NB4 (cell line): ENCODE measurements around the gene FGF14.

Experiments used
- DNase-seq: peaks from one replicate; pipeline ENCODE4 v3.0.0; 2010; ENCODE audit warnings: low read depth
- H3K4me3 ChIP-seq: one replicate; pipeline ENCODE4 v1.5.1; 2011; ENCODE audit warnings: mild to moderate bottlenecking, low read depth, low read length, moderate library complexity
- CTCF ChIP-seq: IDR thresholded peaks from one replicate; pipeline ENCODE4 v1.5.1; 2012; ENCODE audit warnings: low read depth, low read length
- MAX ChIP-seq: IDR thresholded peaks from 2 replicates; pipeline ENCODE4 v1.6.1; 2011; ENCODE audit warnings: low read depth, low read length
- MYC ChIP-seq: IDR thresholded peaks from 2 replicates; pipeline ENCODE4 v1.6.1; 2011; ENCODE audit warnings: low read depth, low read length
- POLR2A ChIP-seq: IDR thresholded peaks from 2 replicates; pipeline ENCODE4 v1.6.1; 2011; ENCODE audit warnings: mild to moderate bottlenecking; ENCODE audit not compliant: insufficient read length; ENCODE audit errors: extremely low read depth

FGF14 gene

DNA sequence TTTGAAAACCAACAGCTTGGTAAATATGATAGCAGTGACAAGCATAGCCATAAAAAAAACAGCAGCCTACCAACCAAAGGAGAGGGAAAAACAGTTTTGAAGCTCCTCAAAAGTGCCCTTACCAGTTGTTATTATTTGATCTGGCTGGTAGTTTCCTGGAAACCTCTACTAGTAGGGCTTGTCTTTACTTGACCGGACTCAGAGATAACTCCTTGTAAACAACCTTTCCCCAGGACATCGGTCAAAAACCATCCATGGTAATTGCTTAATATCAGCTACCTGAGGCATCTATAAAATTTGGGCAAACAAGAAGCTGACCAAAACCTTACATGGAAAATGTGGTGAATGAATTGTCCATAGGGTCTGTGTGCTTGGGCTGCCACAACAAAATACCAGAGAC lies 210.9 kb downstream of the FGF14 start:
- TF ChIP-seq CTCF (no peak), MAX (no peak), MYC (no peak), POLR2A (no peak)
- DNase-seq: no peak
- H3K4me3 ChIP-seq: no peak overlapping the region

GRCh38 chr13:102187313-102187712 lies 214.5 kb downstream of the FGF14 start:
- DNase-seq: no peak
- no peak overlapping the region for H3K4me3 ChIP-seq
- TF ChIP-seq MYC (no peak), MAX (no peak), POLR2A (no peak)

DNA sequence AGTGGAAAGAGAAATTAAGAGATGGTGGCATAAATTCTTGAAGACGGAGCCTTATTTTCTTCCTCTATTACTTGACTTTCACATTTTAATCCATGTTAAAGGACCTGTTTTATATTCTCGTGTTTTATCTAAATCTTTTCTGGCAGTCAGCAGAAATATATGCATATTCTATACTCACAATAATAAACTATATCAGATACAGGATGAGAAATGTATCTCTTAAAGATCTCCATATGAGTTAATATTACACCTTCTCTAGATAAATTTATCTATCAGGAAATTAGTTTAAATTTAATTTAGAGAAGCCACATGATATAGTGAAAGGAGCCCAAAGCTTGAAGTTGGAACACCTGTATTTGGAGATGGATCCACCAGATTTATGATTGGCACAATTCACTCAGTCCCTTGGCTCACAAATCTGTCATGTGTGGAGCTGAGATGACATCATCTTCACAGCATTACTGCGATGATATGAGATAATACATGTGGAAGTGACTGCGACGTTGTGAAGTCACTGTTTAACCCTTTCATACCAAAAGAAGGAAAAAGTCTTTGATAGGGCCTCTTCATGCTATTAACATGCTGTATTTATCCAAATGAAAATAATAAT lies 216.4 kb downstream of the FGF14 start:
- H3K4me3 ChIP-seq: no peak overlapping the region
- no peak for DNase-seq

GRCh38 chr13:102183509-102184182 lies 218.2 kb downstream of the FGF14 start:
- H3K4me3 ChIP-seq: no peak overlapping the region
- no peak for DNase-seq
- TF ChIP-seq CTCF (no peak), MYC (no peak), MAX (no peak), POLR2A (no peak)

More for the DNA sequence above, 216.4 kb downstream of the FGF14 start:
- no peak for TF ChIP-seq MAX

DNA sequence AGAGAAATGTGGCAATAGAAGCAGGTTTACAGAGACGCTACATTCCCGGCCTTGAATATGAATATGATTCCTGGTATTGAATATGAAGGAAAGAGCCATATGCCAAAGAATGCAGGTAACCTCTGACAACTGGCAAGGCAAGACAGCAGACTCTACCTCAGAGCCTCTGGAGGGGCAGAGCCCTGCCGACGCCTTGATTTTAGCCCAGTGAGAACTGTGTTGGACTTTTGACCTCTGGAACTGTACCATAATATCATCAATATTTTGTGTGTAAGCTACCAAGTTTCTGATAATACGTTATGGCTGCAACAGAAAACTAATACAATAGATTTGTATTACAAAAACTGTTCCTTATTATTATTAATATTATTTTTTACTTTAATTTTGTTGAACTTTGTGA lies 219.7 kb downstream of the FGF14 start:
- no peak overlapping the region for H3K4me3 ChIP-seq
- TF ChIP-seq CTCF: no peak
- no peak for TF ChIP-seq MYC
- no peak for DNase-seq

GRCh38 chr13:102177431-102177830 lies 224.4 kb downstream of the FGF14 start:
- TF ChIP-seq CTCF: no peak
- TF ChIP-seq MYC: no peak
- TF ChIP-seq POLR2A: no peak
- TF ChIP-seq MAX: no peak
- H3K4me3 ChIP-seq: no peak overlapping the region
- DNase-seq: no peak
